Measurements from ENCODE around the gene PRPSAP2.

PRPSAP2 gene

DNA sequence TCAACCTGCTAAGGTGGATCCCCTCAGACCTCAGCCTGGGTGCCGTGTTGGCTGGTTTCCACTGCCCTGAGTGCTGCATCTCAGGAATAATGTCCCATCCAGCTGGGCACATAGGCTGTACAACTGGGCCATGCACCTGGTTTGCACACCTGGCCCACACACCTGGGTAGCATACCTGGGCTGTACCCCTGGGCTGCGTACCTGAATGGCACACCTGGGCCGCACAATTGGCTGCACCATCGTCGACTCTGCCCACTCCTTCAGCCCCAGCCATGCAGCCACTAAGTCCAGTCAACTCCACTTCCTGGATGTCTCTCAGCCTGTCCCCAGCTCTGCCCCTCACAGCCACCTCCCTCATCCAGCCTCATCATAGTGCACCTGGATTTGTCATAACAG lies 101.9 kb downstream of the PRPSAP2 start:
- no peak overlapping the region for H3K4me3 ChIP-seq (ENCODE audit: low read length)
- H3K9ac ChIP-seq (ENCODE audit: low read length) = no peak overlapping the region
- no peaks in the 10 kb centered on the region for H3K9me3 ChIP-seq (ENCODE audit: control insufficient read depth, low read length)
- no peaks in the 10 kb centered on the region for H3K27me3 ChIP-seq (ENCODE audit: control insufficient read depth, insufficient read depth, low read length)
- H3K4me1 ChIP-seq (ENCODE audit: control insufficient read depth, insufficient read depth, low read length) = no peaks in the 10 kb centered on the region
- no peaks in the 10 kb centered on the region for H3K36me3 ChIP-seq (ENCODE audit: control insufficient read depth, insufficient read depth, low read length)

DNA sequence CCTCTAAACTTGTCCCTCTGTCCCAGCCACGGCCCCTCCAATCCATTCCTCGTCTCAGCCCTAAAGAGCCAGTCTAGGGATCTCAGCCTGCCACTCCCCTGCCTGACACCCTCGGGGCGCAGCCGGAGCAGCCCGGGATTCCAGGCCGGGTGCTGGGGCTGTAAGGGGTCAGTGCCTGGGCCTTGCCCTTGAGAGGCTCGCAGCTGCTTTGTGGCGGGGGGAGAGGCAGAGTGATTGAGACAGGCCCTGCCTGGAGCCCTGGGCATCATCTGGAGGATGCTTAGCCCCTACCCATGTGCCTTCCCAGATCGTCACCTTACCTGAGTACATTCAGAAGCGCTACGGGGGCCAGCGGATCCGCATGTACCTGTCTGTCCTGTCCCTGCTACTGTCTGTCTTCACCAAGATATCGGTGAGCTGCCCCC lies 102.3 kb downstream of the PRPSAP2 start:
- Histone ChIP-seq H3K9ac (ENCODE audit: low read length) (no peak overlapping the region), H3K4me1 (ENCODE audit: control insufficient read depth, insufficient read depth, low read length) (no peaks in the 10 kb centered on the region), H3K4me3 (ENCODE audit: low read length) (no peak overlapping the region), H3K27me3 (ENCODE audit: control insufficient read depth, insufficient read depth, low read length) (no peaks in the 10 kb centered on the region), H3K36me3 (ENCODE audit: control insufficient read depth, insufficient read depth, low read length) (no peaks in the 10 kb centered on the region), H3K9me3 (ENCODE audit: control insufficient read depth, low read length) (no peaks in the 10 kb centered on the region)

DNA sequence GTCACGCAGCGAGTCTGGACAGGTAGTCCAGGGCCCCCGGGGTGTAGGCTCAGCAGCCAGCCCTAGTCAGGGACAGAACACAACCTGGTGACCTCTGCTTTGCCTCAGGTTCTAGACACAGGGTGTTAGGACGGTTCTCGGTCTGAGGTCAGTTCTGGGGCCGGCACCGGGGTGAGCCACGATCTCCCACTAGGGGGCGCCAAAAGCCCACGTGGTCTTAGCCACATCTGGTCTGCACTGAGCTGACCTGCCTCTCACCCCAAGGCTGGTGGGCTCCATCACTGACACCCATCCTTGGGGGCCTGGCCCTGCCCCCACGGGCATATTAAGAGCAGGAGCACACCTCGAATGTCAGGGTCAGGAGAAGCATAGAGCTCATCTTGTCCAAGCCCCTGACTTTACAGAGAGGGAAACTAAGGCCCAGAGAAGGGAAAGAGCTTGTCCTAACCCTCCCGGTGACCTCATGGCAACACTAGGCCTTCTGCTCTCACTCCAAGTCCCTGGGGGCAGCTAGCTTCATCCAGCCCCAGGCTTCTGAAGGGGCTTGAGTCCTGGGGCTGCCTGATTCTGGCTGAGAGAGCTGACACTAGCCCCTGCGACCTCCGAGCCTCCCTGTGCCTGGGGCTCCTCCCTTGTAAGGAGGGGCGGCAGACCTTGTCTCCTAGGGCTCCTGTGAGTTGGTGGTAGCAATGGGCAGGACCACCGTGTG lies 103.0 kb downstream of the PRPSAP2 start:
- no peaks in the 10 kb centered on the region for H3K27me3 ChIP-seq (ENCODE audit: control insufficient read depth, insufficient read depth, low read length)
- H3K9me3 ChIP-seq (ENCODE audit: control insufficient read depth, low read length) = no peaks in the 10 kb centered on the region
- no peaks in the 10 kb centered on the region for H3K4me1 ChIP-seq (ENCODE audit: control insufficient read depth, insufficient read depth, low read length)
- H3K9ac ChIP-seq (ENCODE audit: low read length) = no peak overlapping the region
- H3K4me3 ChIP-seq (ENCODE audit: low read length) = no peak overlapping the region
- H3K36me3 ChIP-seq (ENCODE audit: control insufficient read depth, insufficient read depth, low read length) = no peaks in the 10 kb centered on the region

DNA sequence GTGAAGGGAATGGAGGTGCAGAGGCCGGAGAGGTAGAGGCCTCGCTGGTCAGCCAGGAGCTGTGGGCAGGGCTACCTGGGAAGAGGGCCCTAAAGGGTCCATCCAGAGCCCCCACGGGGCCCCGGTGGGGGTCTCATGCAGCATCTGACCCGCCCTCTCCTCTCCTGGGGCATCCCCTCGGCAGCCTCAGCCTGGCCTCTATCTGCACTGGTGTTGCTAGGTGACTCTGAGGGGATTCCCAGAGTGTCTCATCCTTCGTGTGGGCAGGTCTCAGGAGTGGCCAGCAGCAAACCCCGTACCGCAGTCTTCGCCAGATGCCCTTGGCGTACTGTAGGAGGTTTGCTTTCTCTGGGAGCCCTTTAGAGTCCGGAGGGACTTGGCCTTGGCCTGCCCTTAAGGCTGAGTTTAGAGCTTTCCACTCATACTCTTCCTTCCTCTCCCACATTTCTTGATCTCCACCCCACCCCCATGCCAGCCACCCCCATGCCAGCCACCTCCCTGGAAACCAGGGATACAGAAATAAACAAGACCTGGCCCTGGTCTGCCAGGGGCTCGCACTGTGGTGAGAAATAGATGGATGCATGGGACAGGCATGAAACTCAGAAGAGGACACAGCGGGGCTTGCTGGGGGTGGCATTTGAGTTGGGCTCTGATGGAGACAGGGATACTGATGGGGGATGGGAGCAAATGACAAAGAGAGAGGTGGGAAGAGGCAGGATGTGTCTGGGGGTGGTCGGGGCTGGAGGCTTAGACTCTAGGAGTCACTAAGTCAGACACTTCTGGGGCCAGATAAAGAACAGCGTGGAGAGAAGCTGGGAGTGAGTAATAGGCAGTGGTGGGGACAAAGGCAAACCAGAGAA lies 103.9 kb downstream of the PRPSAP2 start:
- Histone ChIP-seq H3K4me3 (ENCODE audit: low read length) (no peak overlapping the region), H3K27me3 (ENCODE audit: control insufficient read depth, insufficient read depth, low read length) (no peaks in the 10 kb centered on the region), H3K9ac (ENCODE audit: low read length) (no peak overlapping the region), H3K9me3 (ENCODE audit: control insufficient read depth, low read length) (no peaks in the 10 kb centered on the region), H3K4me1 (ENCODE audit: control insufficient read depth, insufficient read depth, low read length) (peaks cover 5% of the 10 kb centered on the region), H3K36me3 (ENCODE audit: control insufficient read depth, insufficient read depth, low read length) (no peaks in the 10 kb centered on the region)

DNA sequence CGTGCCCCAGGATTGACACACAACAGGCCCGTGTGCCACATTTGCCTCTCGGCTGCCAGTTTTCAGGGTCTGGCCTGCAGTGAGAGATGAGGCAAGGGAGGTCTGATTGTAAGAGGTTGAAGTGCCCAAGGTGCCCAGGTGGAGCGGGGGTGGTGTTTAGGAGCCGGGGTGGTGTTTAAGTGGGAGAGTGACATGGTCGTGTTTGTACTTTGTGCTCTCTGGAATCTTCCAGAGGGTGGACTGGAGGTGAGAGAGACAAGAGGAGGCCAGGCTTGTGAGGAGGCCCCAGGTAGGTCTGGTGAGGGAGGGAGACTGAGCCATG lies 104.5 kb downstream of the PRPSAP2 start:
- H3K36me3 ChIP-seq (ENCODE audit: control insufficient read depth, insufficient read depth, low read length) = no peaks in the 10 kb centered on the region
- no peaks in the 10 kb centered on the region for H3K9me3 ChIP-seq (ENCODE audit: control insufficient read depth, low read length)
- H3K9ac ChIP-seq (ENCODE audit: low read length) = no peak overlapping the region
- peaks cover 11% of the 10 kb centered on the region for H3K4me1 ChIP-seq (ENCODE audit: control insufficient read depth, insufficient read depth, low read length)
- H3K4me3 ChIP-seq (ENCODE audit: low read length) = no peak overlapping the region
- H3K27me3 ChIP-seq (ENCODE audit: control insufficient read depth, insufficient read depth, low read length) = no peaks in the 10 kb centered on the region

DNA sequence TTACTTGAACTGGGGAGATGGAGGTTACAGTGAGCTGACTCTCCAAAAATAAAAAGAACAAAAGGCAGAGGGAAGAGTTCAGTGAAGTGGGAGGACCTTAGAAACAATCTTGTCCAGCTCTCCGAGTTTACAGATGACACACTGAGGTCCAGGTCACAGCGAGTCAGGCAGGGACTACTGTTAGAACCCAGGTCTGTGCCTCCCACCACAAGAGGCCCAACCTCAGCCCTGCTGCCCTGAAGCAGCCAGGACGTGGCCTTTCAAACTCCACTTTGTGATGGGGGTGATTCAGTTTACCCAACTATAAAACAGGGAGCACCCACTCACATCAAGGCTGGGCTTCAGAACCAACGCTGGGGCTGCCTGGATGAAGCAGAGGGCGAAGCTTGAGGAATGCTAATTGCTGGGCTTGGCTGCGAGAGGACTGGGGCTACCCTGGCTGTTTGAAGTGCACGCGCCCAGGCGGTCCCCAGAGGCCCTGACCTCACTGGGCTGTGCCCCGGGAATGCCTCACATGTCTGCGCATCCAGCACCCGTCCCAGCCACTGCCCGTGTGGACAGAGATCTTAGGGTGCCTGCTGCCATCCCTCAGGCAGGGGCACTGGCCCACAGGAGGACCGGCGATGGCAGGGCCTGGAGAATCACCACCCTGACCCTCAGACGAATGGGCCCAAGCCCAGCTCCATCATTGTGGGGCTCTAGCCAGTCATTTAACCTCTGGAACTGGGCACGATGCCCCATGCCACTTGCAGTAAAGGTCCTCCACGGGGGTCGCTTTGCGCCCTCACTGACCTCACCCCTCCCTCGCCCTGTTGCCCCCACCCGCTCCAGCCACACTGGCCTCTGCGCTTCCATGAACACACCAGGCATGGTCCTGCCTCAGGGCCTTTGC lies 105.4 kb downstream of the PRPSAP2 start:
- no peaks in the 10 kb centered on the region for H3K9me3 ChIP-seq (ENCODE audit: control insufficient read depth, low read length)
- H3K9ac ChIP-seq (ENCODE audit: low read length) = no peak overlapping the region
- no peaks in the 10 kb centered on the region for H3K27me3 ChIP-seq (ENCODE audit: control insufficient read depth, insufficient read depth, low read length)
- H3K4me1 ChIP-seq (ENCODE audit: control insufficient read depth, insufficient read depth, low read length) = peaks cover 20% of the 10 kb centered on the region
- H3K36me3 ChIP-seq (ENCODE audit: control insufficient read depth, insufficient read depth, low read length) = no peaks in the 10 kb centered on the region
- no peak overlapping the region for H3K4me3 ChIP-seq (ENCODE audit: low read length)

DNA sequence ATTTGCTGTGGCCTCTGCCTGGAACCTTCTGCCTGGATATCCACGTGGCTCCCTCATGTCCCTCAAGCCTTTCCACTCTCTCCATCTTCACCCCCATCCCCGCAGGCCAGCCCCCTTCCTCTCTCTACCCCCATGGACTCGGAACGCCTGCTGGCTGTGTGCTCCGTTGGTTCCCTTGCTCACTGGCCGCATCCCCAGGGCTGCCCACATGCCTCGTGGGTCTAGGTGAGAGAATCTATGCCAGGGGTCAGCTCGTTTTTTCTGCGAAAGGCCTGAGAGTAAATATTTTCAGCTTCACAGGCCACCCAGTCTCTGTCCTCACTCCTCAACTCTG lies 106.1 kb downstream of the PRPSAP2 start:
- Histone ChIP-seq H3K4me3 (ENCODE audit: low read length) (no peak overlapping the region), H3K9ac (ENCODE audit: low read length) (no peak overlapping the region), H3K4me1 (ENCODE audit: control insufficient read depth, insufficient read depth, low read length) (peaks cover 26% of the 10 kb centered on the region)

DNA sequence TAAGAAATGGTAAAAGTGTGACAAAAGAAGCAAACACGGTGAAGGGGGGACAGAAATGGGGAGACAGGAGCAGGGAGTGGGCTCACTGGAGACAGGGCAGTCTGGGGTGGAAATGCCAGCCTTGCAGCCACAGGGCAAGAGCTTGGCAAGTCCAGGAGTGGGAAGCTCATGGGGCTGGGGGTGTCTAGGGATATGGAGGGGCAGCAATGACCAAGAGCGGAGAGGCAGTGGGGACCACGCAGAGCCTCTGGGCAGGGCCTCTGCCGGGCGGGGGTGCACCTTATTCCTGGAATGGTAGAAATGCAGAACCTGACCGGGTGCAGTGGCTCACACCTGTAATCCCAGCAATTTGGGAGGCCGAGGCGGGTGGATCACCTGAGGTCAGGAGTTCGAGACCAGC lies 106.6 kb downstream of the PRPSAP2 start:
- no peaks in the 10 kb centered on the region for H3K9me3 ChIP-seq (ENCODE audit: control insufficient read depth, low read length)
- H3K27me3 ChIP-seq (ENCODE audit: control insufficient read depth, insufficient read depth, low read length) = no peaks in the 10 kb centered on the region
- no peak overlapping the region for H3K9ac ChIP-seq (ENCODE audit: low read length)
- H3K4me3 ChIP-seq (ENCODE audit: low read length) = no peak overlapping the region
- no peaks in the 10 kb centered on the region for H3K36me3 ChIP-seq (ENCODE audit: control insufficient read depth, insufficient read depth, low read length)
- H3K4me1 ChIP-seq (ENCODE audit: control insufficient read depth, insufficient read depth, low read length) = peaks cover 32% of the 10 kb centered on the region

More for the DNA sequence above, 106.1 kb downstream of the PRPSAP2 start:
- no peaks in the 10 kb centered on the region for H3K9me3 ChIP-seq (ENCODE audit: control insufficient read depth, low read length)
- no peaks in the 10 kb centered on the region for H3K36me3 ChIP-seq (ENCODE audit: control insufficient read depth, insufficient read depth, low read length)
- H3K27me3 ChIP-seq (ENCODE audit: control insufficient read depth, insufficient read depth, low read length) = no peaks in the 10 kb centered on the region

DNA sequence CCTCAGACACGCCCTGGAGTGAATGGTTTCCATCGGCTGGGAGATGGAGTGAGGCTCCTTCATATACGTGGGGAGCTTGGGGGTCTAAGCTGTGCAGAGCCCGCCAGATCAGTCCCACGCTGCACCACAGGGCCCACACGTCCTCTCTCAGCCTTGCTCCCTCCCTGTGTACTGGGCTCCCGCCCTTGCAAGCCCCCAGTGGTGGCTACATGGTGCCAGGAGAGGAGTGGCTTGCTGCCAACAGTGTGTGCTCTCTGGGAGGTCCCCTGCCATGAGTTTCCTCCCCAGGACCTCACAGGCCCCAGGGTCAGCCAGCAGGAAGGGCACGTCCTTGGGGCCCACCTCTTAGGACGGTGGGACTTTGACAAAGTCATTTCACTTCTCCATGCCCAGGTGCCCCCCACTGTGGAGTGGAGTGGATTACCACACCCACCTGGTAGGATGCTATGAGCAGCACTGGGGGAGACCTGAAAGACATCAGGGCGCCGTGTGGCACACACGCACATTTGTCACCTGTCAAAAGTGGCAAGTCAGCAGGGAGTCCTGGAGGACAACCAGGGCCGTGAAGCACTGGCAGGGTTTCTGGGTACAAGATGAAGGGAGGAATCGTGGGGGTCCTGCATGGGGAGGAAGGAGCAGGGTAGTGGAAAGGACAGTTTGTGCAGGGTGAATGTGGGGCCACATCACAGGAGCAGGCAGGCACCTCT lies 107.8 kb downstream of the PRPSAP2 start:
- H3K36me3 ChIP-seq (ENCODE audit: control insufficient read depth, insufficient read depth, low read length) = no peaks in the 10 kb centered on the region
- H3K9ac ChIP-seq (ENCODE audit: low read length) = no peak overlapping the region
- H3K27me3 ChIP-seq (ENCODE audit: control insufficient read depth, insufficient read depth, low read length) = no peaks in the 10 kb centered on the region
- no peak overlapping the region for H3K4me3 ChIP-seq (ENCODE audit: low read length)
- H3K9me3 ChIP-seq (ENCODE audit: control insufficient read depth, low read length) = no peaks in the 10 kb centered on the region
- H3K4me1 ChIP-seq (ENCODE audit: control insufficient read depth, insufficient read depth, low read length) = peaks cover 41% of the 10 kb centered on the region

DNA sequence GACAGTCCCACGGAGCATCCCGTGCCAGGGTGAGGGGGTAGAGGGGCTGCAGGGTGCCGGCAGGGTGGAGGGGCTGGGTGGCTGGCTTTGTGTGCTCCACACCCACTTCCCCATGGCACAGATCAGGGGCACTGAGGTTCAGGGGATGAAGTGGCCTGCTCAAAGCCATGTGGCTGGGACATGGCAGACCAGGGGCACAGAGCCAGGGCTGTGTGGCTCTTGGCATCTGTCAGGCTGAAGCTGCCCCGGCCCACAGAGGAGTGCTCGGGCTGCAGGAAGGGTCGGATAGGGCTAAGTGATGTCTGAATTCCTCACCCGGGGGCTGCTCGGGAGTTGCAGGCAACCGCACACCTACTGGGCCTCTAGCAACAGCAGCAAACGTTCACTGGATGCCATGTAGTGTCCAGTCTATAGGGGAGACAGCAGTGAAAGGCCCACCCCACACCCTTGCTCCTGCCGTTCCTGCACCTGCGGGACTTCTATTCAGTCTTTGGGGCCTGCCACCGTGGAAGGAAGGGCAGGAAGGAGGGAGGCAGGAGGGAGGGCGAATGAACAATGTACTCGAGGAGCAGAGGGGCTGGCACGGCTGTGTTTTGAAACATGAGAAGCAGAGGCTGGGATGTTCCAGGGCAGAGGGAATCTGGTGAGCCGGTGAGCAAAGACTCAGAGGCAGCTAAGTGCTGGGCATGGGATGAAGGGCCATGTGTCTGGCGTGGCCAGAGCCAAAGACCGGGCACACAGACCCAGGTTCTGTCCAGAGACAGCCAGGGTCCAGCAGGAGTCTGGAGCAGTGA lies 109.1 kb downstream of the PRPSAP2 start:
- no peak overlapping the region for H3K4me3 ChIP-seq (ENCODE audit: low read length)
- no peaks in the 10 kb centered on the region for H3K27me3 ChIP-seq (ENCODE audit: control insufficient read depth, insufficient read depth, low read length)
- peaks cover 41% of the 10 kb centered on the region for H3K4me1 ChIP-seq (ENCODE audit: control insufficient read depth, insufficient read depth, low read length)
- no peaks in the 10 kb centered on the region for H3K9me3 ChIP-seq (ENCODE audit: control insufficient read depth, low read length)
- no peaks in the 10 kb centered on the region for H3K36me3 ChIP-seq (ENCODE audit: control insufficient read depth, insufficient read depth, low read length)
- peak overlapping the region; percentile 19 for H3K9ac ChIP-seq (ENCODE audit: low read length)

DNA sequence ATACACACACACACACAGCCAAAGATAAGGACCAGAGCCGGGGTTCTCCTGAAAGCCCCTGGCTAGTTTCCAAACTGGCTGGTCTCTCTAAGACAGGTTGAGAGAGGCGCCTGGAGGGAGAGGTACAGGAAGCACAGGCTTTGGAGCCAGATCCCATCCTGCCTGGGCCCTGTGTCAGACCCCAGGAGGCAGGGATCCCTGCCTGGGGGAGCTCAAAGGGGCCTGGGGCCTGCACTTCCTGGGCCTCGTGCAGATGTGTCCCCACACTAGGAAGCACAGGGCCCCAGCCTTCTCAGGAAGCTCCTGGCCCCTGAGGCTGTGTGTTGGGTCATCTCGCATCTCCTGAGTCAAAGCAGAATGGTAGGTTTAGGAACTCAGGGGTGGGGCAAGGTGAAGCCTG lies 110.0 kb downstream of the PRPSAP2 start:
- Histone ChIP-seq H3K4me1 (ENCODE audit: control insufficient read depth, insufficient read depth, low read length) (peaks cover 41% of the 10 kb centered on the region), H3K9ac (ENCODE audit: low read length) (peak overlapping the region; percentile 19), H3K36me3 (ENCODE audit: control insufficient read depth, insufficient read depth, low read length) (no peaks in the 10 kb centered on the region), H3K4me3 (ENCODE audit: low read length) (no peak overlapping the region), H3K27me3 (ENCODE audit: control insufficient read depth, insufficient read depth, low read length) (no peaks in the 10 kb centered on the region), H3K9me3 (ENCODE audit: control insufficient read depth, low read length) (no peaks in the 10 kb centered on the region)

Data from mucosa of stomach (tissue), 1 donor.